B cell (primary cell): ENCODE results near the gene RSPH9. TPM values are rescaled to one million over a fixed set of nuclear protein-coding genes. Genes with fewer than 3 reads are reported as not detected.

Experiments used
- ATAC-seq: fragments of 200-7000 bp; cut with Tn5 transposase; one replicate; pipeline ENCODE4 v1.10.0; 2021; ENCODE audit warnings: low read depth, mild to moderate bottlenecking, moderate number of reproducible peaks, moderate library complexity
- CTCF ChIA-PET: fragments of 350-600 bp; sonication (Branson Sonifier 250); formaldehyde crosslinking; loops from one replicate; lab custom pipeline; 2021; ENCODE audit warnings: antibody characterized with exemption, inconsistent platforms; lab: Charles Lee
- POLR2A ChIA-PET: fragments of 350-600 bp; sonication (Branson Sonifier 250); formaldehyde crosslinking; loops from one replicate; lab custom pipeline; 2021; ENCODE audit warnings: antibody characterized with exemption; lab: Charles Lee
- DNase-seq: peaks from one replicate; pipeline ENCODE4 v3.0.0; 2013
- H2AFZ ChIP-seq: 2 replicates; pipeline ENCODE4 v1.6.1; 2012; ENCODE audit warnings: mild to moderate bottlenecking, low read depth, low read length; ENCODE audit not compliant: insufficient read depth, poor library complexity, severe bottlenecking
- H3K27ac ChIP-seq, 2 donors: 1 replicate in 1 of 2; 2 replicates in 1 of 2; pipeline ENCODE4 v1.5.1; 2012 to 2013; ENCODE audit warnings: low read length in 2 of 2, mild to moderate bottlenecking in 2 of 2, moderate library complexity in 1 of 2
- H3K27me3 ChIP-seq, 4 experiments: fragments of 200-600 bp in 1 of 4; sonication (generic) in 1 of 4; replicated peaks in 1 of 4; 1 replicate in 2 of 4; 2 replicates in 2 of 4; pipeline versions ENCODE4 v1.6.1 to v1.7.0; 2013 to 2016; ENCODE audit warnings: low read length in 3 of 4, mild to moderate bottlenecking in 2 of 4, mixed read lengths in 1 of 4, moderate library complexity in 1 of 4; ENCODE audit not compliant: insufficient read depth in 4 of 4, control insufficient read depth in 3 of 4; ENCODE audit errors: control extremely low read depth in 1 of 4
- H3K36me3 ChIP-seq, 2 experiments: replicated peaks in 1 of 2; 1 replicate in 1 of 2; 2 replicates in 1 of 2; pipeline versions ENCODE4 v1.6.1 to v1.7.1; 2013; ENCODE audit warnings: low read length in 1 of 2; ENCODE audit not compliant: insufficient read depth in 2 of 2, control insufficient read depth in 1 of 2; ENCODE audit errors: control extremely low read depth in 1 of 2, extremely low read depth in 1 of 2
- H3K4me1 ChIP-seq, 2 donors: fragments of 200-600 bp in 1 of 2; sonication (generic) in 1 of 2; 1 replicate in 1 of 2; 2 replicates in 1 of 2; pipeline versions ENCODE4 v1.5.1 to v1.6.1; 2013 to 2017; ENCODE audit warnings: low read length in 2 of 2; ENCODE audit not compliant: control insufficient read depth in 2 of 2, insufficient read depth in 2 of 2
- H3K4me2 ChIP-seq: replicated peaks from 2 replicates; pipeline ENCODE3; 2012; ENCODE audit warnings: mild to moderate bottlenecking, low read depth, low read length; ENCODE audit not compliant: poor library complexity, severe bottlenecking
- H3K4me3 ChIP-seq, 5 experiments: fragments of 200-600 bp in 1 of 5; sonication (generic) in 1 of 5; 1 replicate in 3 of 5; 2 replicates in 2 of 5; pipeline versions ENCODE4 v1.5.1 to v1.7.0; 2011 to 2016; ENCODE audit warnings: low read length in 4 of 5, mild to moderate bottlenecking in 4 of 5, low read depth in 2 of 5, control low read depth in 1 of 5, moderate library complexity in 1 of 5; ENCODE audit not compliant: insufficient read depth in 1 of 5; ENCODE audit errors: control extremely low read depth in 1 of 5, extremely low read depth in 1 of 5
- H3K79me2 ChIP-seq: fragments of 200-600 bp; sonication (generic); one replicate; pipeline ENCODE4 v1.6.0; 2016; ENCODE audit warnings: low read length; ENCODE audit not compliant: control insufficient read depth, insufficient read depth
- H3K9ac ChIP-seq: fragments of 200-600 bp; sonication (generic); 2 replicates; pipeline ENCODE4 v1.6.1; 2017; ENCODE audit warnings: mild to moderate bottlenecking, low read length, moderate library complexity
- H3K9me3 ChIP-seq, 3 donors: one replicate each; pipeline versions ENCODE4 v1.6.1 to v1.7.1; 2013; ENCODE audit warnings: low read length in 2 of 3; ENCODE audit not compliant: control insufficient read depth in 2 of 3, insufficient read depth in 1 of 3; ENCODE audit errors: control extremely low read depth in 1 of 3
- H4K20me1 ChIP-seq: 2 replicates; pipeline ENCODE4 v1.6.0; 2012; ENCODE audit warnings: mild to moderate bottlenecking, low read length; ENCODE audit not compliant: insufficient read depth, control insufficient read depth, poor library complexity, severe bottlenecking
- H3K27ac Mint-ChIP-seq: one replicate; pipeline ENCODE4 v1.8.0; 2021; ENCODE audit warnings: mixed read lengths
- H3K27me3 Mint-ChIP-seq: one replicate; pipeline ENCODE4 v1.8.0; 2021; ENCODE audit warnings: mixed read lengths
- H3K4me1 Mint-ChIP-seq: one replicate; pipeline ENCODE4 v1.8.0; 2021; ENCODE audit warnings: mixed read lengths
- H3K4me3 Mint-ChIP-seq: one replicate; pipeline ENCODE4 v1.8.0; 2021; ENCODE audit warnings: mixed read lengths
- H3K9me3 Mint-ChIP-seq: one replicate; pipeline ENCODE4 v1.8.0; 2022; ENCODE audit warnings: mixed read lengths; ENCODE audit not compliant: insufficient read depth
- EZH2 ChIP-seq: IDR thresholded peaks from 2 replicates; pipeline ENCODE4 v1.6.1; 2012; ENCODE audit warnings: borderline replicate concordance, low read depth, mild to moderate bottlenecking, moderate library complexity, low read length; ENCODE audit not compliant: insufficient read depth, poor library complexity, severe bottlenecking
- WGBS: methylation state at CpG from one replicate; pipeline ENCODE4 v1.1.5; 2013; ENCODE audit warnings: missing lambda C conversion rate; ENCODE audit not compliant: insufficient coverage; 5-methylcytosine and 5-hydroxymethylcytosine counted together
- intact Hi-C: fragments of 100-400 bp; cut with micrococcal nuclease; formaldehyde crosslinking; loops from one replicate; pipeline ENCODE4 v1.10.0; 2022
- polyA plus RNA-seq: library from polyadenylated mRNA; depleted of rRNA; stranded (reverse); fragments of >200 nt; gene quantifications from 2 replicates; pipeline ENCODE4 v1.2.3, GENCODE V29; 2012
- total RNA-seq, 2 donors: library from RNA; stranded (reverse); fragments of 120-200 nt in 1 of 2; gene quantifications; 1 replicate in 1 of 2; 2 replicates in 1 of 2; pipeline versions ENCODE4 v1.2.3 to v1.2.4, GENCODE V29; 2013 to 2022
- TF ChIP-seq, protein P1 (sequence below): fragments of 200-600 bp; IDR thresholded peaks from one replicate; pipeline ENCODE4 v1.8.0; 2022; ENCODE audit warnings: antibody characterized with exemption, mild to moderate bottlenecking

The RSPH9 gene
- total and polyA plus RNA-seq, 2 donors (not counting 1 experiment from before 2014, with no cell fraction given): 0.04 TPM; not detected in 1

DNA sequence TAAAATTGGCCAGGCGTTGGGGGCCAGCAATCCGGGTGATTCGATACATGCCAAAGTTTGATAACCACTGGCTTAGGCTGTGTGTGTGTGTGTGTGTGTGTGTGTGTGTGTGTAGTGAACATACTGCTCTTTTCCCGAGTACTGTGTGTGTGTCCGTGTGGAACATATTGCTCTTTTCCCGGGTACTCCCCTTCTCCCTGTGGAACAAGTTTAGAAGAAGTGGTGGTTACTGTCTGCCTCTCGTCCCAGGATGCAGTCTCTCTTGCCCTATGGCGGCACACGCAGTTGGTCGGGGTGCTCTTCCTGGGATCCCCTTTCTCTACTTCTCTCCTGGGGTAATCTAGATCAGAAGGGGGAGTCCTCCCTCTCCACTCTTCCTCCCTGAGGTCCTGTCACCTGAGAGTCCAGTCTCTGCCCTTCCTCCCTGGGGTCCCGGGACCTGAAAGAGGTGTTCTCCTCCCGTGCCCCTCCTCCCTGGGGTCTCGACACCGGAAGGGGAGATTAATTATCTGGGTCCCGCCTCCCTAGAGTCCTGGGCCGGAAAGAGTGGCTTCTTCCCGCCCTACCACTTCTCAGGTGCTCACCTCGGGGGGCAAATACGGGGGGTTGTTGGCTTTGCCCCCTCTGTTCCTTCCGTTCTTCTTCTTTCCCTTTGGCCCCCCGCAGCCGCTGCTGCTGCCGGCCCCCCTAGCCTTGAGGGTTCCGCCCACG is 16.3 kb upstream of the RSPH9 start:
- peak; percentile 69 for DNase-seq
- WGBS: 4% methylated on average over 18 of the region's 25 CpGs
- Histone ChIP-seq H3K9ac (peak overlapping the region; percentile 97), H3K4me3 (peak overlapping the region; percentile 79 to 96 (median 86)), H3K4me1 (peaks cover 22 to 33% of the 10 kb centered on the region in 2 donors), H3K4me2 (peak overlapping the region; percentile 96), H3K79me2 (peaks cover 25% of the 10 kb centered on the region), H3K9me3 (peaks cover 0 to 3% (median 0%) of the 10 kb centered on the region in 3 donors), H3K36me3 (peaks cover 0 to 34% of the 10 kb centered on the region in 2 experiments), H3K27ac (peak overlapping the region; percentile 57 to 84), H2AFZ (peak overlapping the region; percentile 90), H3K27me3 (no peaks in the 10 kb centered on the region), H4K20me1 (peaks cover 3% of the 10 kb centered on the region)
- intact Hi-C loops: loop anchor here (1.0 to 10.0 kb wide), 11 partner anchors 17 to 699 kb away; partner anchors contain the start of genes CNPY3, DNPH1, KLHDC3 and MRPS18A
- Mint-ChIP-seq H3K4me1 (peaks cover 27% of the 10 kb centered on the region), H3K9me3 (no peaks in the 10 kb centered on the region), H3K4me3 (peak overlapping the region; percentile 100), H3K27ac (peak overlapping the region; percentile 99), H3K27me3 (no peaks in the 10 kb centered on the region)
- peak; percentile 8 for ATAC-seq
- POLR2A ChIA-PET: interaction anchor here (1.0 to 1.7 kb wide), 3 partner anchors 16 to 86 kb away, joined by 3 to 9 read pairs (median 4); partner anchors contain the start of gene RSPH9
- TF ChIP-seq, protein P1, sequence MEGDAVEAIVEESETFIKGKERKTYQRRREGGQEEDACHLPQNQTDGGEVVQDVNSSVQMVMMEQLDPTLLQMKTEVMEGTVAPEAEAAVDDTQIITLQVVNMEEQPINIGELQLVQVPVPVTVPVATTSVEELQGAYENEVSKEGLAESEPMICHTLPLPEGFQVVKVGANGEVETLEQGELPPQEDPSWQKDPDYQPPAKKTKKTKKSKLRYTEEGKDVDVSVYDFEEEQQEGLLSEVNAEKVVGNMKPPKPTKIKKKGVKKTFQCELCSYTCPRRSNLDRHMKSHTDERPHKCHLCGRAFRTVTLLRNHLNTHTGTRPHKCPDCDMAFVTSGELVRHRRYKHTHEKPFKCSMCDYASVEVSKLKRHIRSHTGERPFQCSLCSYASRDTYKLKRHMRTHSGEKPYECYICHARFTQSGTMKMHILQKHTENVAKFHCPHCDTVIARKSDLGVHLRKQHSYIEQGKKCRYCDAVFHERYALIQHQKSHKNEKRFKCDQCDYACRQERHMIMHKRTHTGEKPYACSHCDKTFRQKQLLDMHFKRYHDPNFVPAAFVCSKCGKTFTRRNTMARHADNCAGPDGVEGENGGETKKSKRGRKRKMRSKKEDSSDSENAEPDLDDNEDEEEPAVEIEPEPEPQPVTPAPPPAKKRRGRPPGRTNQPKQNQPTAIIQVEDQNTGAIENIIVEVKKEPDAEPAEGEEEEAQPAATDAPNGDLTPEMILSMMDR: no peak
- TF ChIP-seq EZH2: no peak
- CTCF ChIA-PET: interaction anchor here (1.0 to 2.5 kb wide), 4 partner anchors 17 to 141 kb away, joined by 4 to 14 read pairs (median 9); no protein-coding TSS in a partner anchor
